A549 (cell line): ENCODE data around the gene DNAJC22. TPM values are rescaled to one million over a fixed set of nuclear protein-coding genes. Genes with fewer than 3 reads are reported as not detected.

Experiments
- ATAC-seq, 2 experiments: fragments of 200-7000 bp in 1 of 2; fragments of >200 bp in 1 of 2; cut with Nextera tagmentation in 1 of 2; cut with Tn5 transposase in 1 of 2; 3 replicates each; pipeline versions ENCODE4 v1.8.0 to v1.9.1; 2018 to 2020; ENCODE audit warnings: mild to moderate bottlenecking in 1 of 2, moderate library complexity in 1 of 2
- CTCF ChIA-PET: fragments of 300-600 bp; sonication (Branson Sonifier 250); formaldehyde crosslinking; extraction: SDS; loops from one replicate; lab custom pipeline; 2021; ENCODE audit warnings: antibody characterized with exemption, inconsistent platforms; lab: Yijun Ruan, JAX
- POLR2A ChIA-PET: fragments of 350-600 bp; formaldehyde crosslinking; extraction: SDS; loops from one replicate; lab custom pipeline; 2021; ENCODE audit warnings: antibody characterized with exemption, inconsistent platforms; lab: Yijun Ruan, JAX
- DNase-seq, 2 experiments: peaks; one replicate each; pipeline versions ENCODE4 v3.0.0 to v3.0.0-alpha.2; 2011 to 2016; ENCODE audit warnings: low read depth in 1 of 2, low spot score in 1 of 2
- FAIRE-seq: peaks from 2 replicates; lab custom pipeline; 2011; peaks lifted over from hg19 to GRCh38; lab: Jason Lieb, UNC
- H3K27ac ChIP-seq, 2 experiments: fragments of >200 bp; sonication (Bioruptor Twin); formaldehyde crosslinking; 3 replicates each; pipeline ENCODE4 v1.5.1; 2016 to 2017
- H3K4me1 ChIP-seq: fragments of >200 bp; sonication (Bioruptor Twin); formaldehyde crosslinking; 3 replicates; pipeline ENCODE4 v1.6.1; 2016
- H3K4me2 ChIP-seq: fragments of >200 bp; sonication (Bioruptor Twin); formaldehyde crosslinking; 3 replicates; pipeline ENCODE4 v1.6.1; 2016
- H3K4me3 ChIP-seq: fragments of >200 bp; sonication (Bioruptor Twin); formaldehyde crosslinking; 3 replicates; pipeline ENCODE4 v1.5.1; 2016
- H3K9me3 ChIP-seq: fragments of >200 bp; sonication (Bioruptor Twin); formaldehyde crosslinking; 3 replicates; pipeline ENCODE4 v1.6.1; 2016
- CBX2 ChIP-seq: fragments of 200-600 bp; sonication (generic); IDR thresholded peaks from 2 replicates; pipeline ENCODE4 v1.6.1; 2016; ENCODE audit warnings: low read depth, mild to moderate bottlenecking, borderline replicate concordance
- CBX8 ChIP-seq: fragments of 200-600 bp; sonication (generic); IDR thresholded peaks from 2 replicates; pipeline ENCODE4 v1.6.1; 2016
- CEBPB ChIP-seq, 2 experiments: fragments of >200 bp in 1 of 2; sonication (Bioruptor Twin) in 1 of 2; formaldehyde crosslinking in 1 of 2; IDR thresholded peaks; 2 replicates each; pipeline ENCODE4 v1.6.1; 2012 to 2016
- CHD2 ChIP-seq: fragments of 150-350 bp; IDR thresholded peaks from 2 replicates; pipeline ENCODE4 v1.6.1; 2014; ENCODE audit warnings: low read length; ENCODE audit not compliant: partially characterized antibody
- CHD4 ChIP-seq: fragments of 200-600 bp; sonication (generic); IDR thresholded peaks from 2 replicates; pipeline ENCODE4 v1.6.1; 2016; ENCODE audit warnings: antibody characterized with exemption, mild to moderate bottlenecking, borderline replicate concordance
- E2F6 ChIP-seq: IDR thresholded peaks from 2 replicates; pipeline ENCODE4 v1.6.1; 2012; ENCODE audit warnings: low read depth, borderline replicate concordance
- FOSB ChIP-seq: fragments of 250-450 bp; sonication (Bioruptor Pico); IDR thresholded peaks from 2 replicates; pipeline ENCODE4 v1.5.0; 2020; ENCODE audit warnings: mild to moderate bottlenecking, moderate library complexity
- FOSL2 ChIP-seq, 2 experiments: fragments of 450-650 bp in 1 of 2; fragments of >200 bp in 1 of 2; sonication (Bioruptor Twin) in 1 of 2; formaldehyde crosslinking; IDR thresholded peaks; 2 replicates each; pipeline versions ENCODE4 v1.5.0 to v1.6.1; 2016 to 2020; ENCODE audit warnings: mild to moderate bottlenecking in 1 of 2, moderate library complexity in 1 of 2
- FOXS1 ChIP-seq: fragments of 250-450 bp; sonication (Bioruptor Pico); IDR thresholded peaks from 2 replicates; pipeline ENCODE4 v1.5.0; 2020; ENCODE audit warnings: mild to moderate bottlenecking, moderate library complexity
- HDAC2 ChIP-seq: fragments of 200-600 bp; sonication (generic); IDR thresholded peaks from 2 replicates; pipeline ENCODE4 v1.6.1; 2016
- HMGXB4 ChIP-seq: fragments of 250-450 bp; sonication (Bioruptor Pico); IDR thresholded peaks from 2 replicates; pipeline ENCODE4 v1.5.0; 2021; ENCODE audit warnings: mild to moderate bottlenecking, moderate library complexity, borderline replicate concordance
- HOXA7 ChIP-seq: fragments of 250-450 bp; sonication (Bioruptor Pico); IDR thresholded peaks from 2 replicates; pipeline ENCODE4 v1.5.0; 2020; ENCODE audit warnings: mild to moderate bottlenecking, moderate library complexity
- HOXB5 ChIP-seq: fragments of 250-450 bp; sonication (Bioruptor Pico); IDR thresholded peaks from 2 replicates; pipeline ENCODE4 v1.5.0; 2020; ENCODE audit warnings: mild to moderate bottlenecking, moderate library complexity
- KDM5A ChIP-seq: fragments of 200-600 bp; sonication (generic); IDR thresholded peaks from 2 replicates; pipeline ENCODE4 v1.6.1; 2016; ENCODE audit warnings: antibody characterized with exemption, mild to moderate bottlenecking
- MAX ChIP-seq: IDR thresholded peaks from 2 replicates; pipeline ENCODE4 v1.6.1; 2012
- MAZ ChIP-seq: fragments of 150-350 bp; IDR thresholded peaks from 2 replicates; pipeline ENCODE4 v1.6.1; 2014; ENCODE audit warnings: antibody characterized with exemption, low read depth, low read length, borderline replicate concordance
- PHF8 ChIP-seq: fragments of 200-600 bp; sonication (generic); IDR thresholded peaks from 2 replicates; pipeline ENCODE4 v1.6.1; 2016; ENCODE audit warnings: low read depth, mild to moderate bottlenecking, antibody characterized with exemption, moderate library complexity, borderline replicate concordance
- POLR2A ChIP-seq: IDR thresholded peaks from 2 replicates; pipeline ENCODE4 v1.6.1; 2012; ENCODE audit warnings: mild to moderate bottlenecking, low read length
- POLR2AphosphoS2 ChIP-seq: conservative IDR thresholded peaks from 2 replicates; pipeline ENCODE4 v1.6.1; 2012; ENCODE audit warnings: low read length, improper control_type of control experiment, inconsistent platforms
- RAD21 ChIP-seq, 2 experiments: fragments of >200 bp in 1 of 2; sonication (Bioruptor Twin) in 1 of 2; formaldehyde crosslinking in 1 of 2; IDR thresholded peaks in 1 of 2; conservative IDR thresholded peaks in 1 of 2; 2 replicates in 1 of 2; 3 replicates in 1 of 2; pipeline ENCODE4 v1.6.1; 2012 to 2018; ENCODE audit warnings: inconsistent platforms in 1 of 2
- RARB ChIP-seq: fragments of 250-450 bp; sonication (Bioruptor Pico); IDR thresholded peaks from 2 replicates; pipeline ENCODE4 v1.8.0; 2021; ENCODE audit warnings: mild to moderate bottlenecking, moderate library complexity
- RCOR1 ChIP-seq: fragments of 150-350 bp; IDR thresholded peaks from 2 replicates; pipeline ENCODE4 v1.6.1; 2014; ENCODE audit warnings: antibody characterized with exemption, low read length, low read depth
- RFX5 ChIP-seq: fragments of 450-650 bp; IDR thresholded peaks from 2 replicates; pipeline ENCODE4 v1.7.1; 2014; ENCODE audit warnings: antibody characterized with exemption, mild to moderate bottlenecking, moderate library complexity
- SMC3 ChIP-seq: fragments of >200 bp; sonication (Bioruptor Twin); formaldehyde crosslinking; IDR thresholded peaks from 3 replicates; pipeline ENCODE4 v1.6.1; 2018; ENCODE audit warnings: inconsistent platforms
- SREBF2 ChIP-seq: fragments of 450-650 bp; IDR thresholded peaks from 2 replicates; pipeline ENCODE4 v1.6.1; 2014; ENCODE audit warnings: mild to moderate bottlenecking, moderate library complexity
- TP53 ChIP-seq: fragments of 250-450 bp; sonication (Bioruptor Pico); IDR thresholded peaks from 2 replicates; pipeline ENCODE4 v1.5.0; 2021; ENCODE audit warnings: mild to moderate bottlenecking, moderate library complexity
- ZC3H11A ChIP-seq: fragments of 450-650 bp; IDR thresholded peaks from 2 replicates; pipeline ENCODE4 v1.6.1; 2014; ENCODE audit warnings: antibody characterized with exemption, mild to moderate bottlenecking
- WGBS: methylation state at CpG from one replicate; pipeline ENCODE4 v1.1.6; 2017; ENCODE audit errors: missing lambda C conversion rate; 5-methylcytosine and 5-hydroxymethylcytosine counted together
- polyA plus RNA-seq, 4 experiments: library from polyadenylated mRNA; depleted of rRNA in 3 of 4; stranded (reverse); fragments of >200 nt; fragmentation: RNase III in 1 of 4; extraction: RNeasy Plus Mini Kit Qiagen cat#74134 plus additional on column Dnase treatment in 1 of 4; gene quantifications; 2 replicates in 3 of 4; 3 replicates in 1 of 4; pipeline ENCODE4 v1.2.3, GENCODE V29; 2011 to 2017
- TF ChIP-seq, protein P1 (sequence below): fragments of 150-350 bp; IDR thresholded peaks from 2 replicates; pipeline ENCODE4 v1.6.1; 2014; ENCODE audit warnings: low read depth, mild to moderate bottlenecking, low read length
- TF ChIP-seq, protein P2 (sequence below): fragments of >200 bp; sonication (Bioruptor Twin); formaldehyde crosslinking; IDR thresholded peaks from 3 replicates; pipeline ENCODE4 v1.5.1; 2016

The DNAJC22 gene
- polyA plus RNA-seq, 2 of the 4 experiments (the other 2 are of a cell fraction) = 22.6 to 35.5 TPM

DNA sequence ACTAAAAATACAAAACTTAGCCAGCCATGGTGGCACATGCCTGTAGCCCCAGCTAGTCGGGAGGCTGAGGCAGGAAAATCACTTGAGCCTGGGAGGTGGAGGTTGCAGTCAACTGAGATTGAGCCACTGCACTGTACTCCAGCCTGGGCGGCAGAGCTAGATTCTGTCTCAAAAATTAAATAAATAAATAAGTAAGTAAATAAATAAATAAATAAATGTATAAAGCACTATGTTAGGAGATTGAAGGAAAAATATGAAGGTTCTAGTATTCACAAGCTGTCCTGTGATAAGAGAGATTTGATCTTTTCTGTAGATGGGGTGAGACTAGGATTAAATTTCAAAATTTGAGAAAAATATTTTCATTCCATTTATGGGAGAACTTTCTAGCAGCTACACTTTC, 5.7 kb downstream of the DNAJC22 start:
- H3K4me3 ChIP-seq = no peak overlapping the region
- TF ChIP-seq ZC3H11A = peak; percentile 96
- TF ChIP-seq POLR2A = no peak
- no peak for TF ChIP-seq KDM5A
- TF ChIP-seq TP53 (CRISPR knock-in tag) = no peak
- TF ChIP-seq, all 56 proteins: peak for 1
- CTCF ChIA-PET = interaction anchor here (0.8 to 9.5 kb wide), 12 partner anchors 10 to 228 kb away, joined by 3 to 201 read pairs (median 8); partner anchors contain the start of genes C1QL4, KCNH3 and PRPH
- DNase-seq (no peak), FAIRE-seq (no peak), ATAC-seq (no peak)
- Histone ChIP-seq H3K4me2 (no peak overlapping the region), H3K4me1 (peaks cover 24% of the 10 kb centered on the region), H3K9me3 (no peaks in the 10 kb centered on the region), H3K27ac (no peak overlapping the region)
- 79% methylated on average over 2 of the region's 2 CpGs for WGBS
- POLR2A ChIA-PET = no interaction called here

GRCh38 chr12:49355913-49356312, 9.2 kb downstream of the DNAJC22 start:
- DNase-seq (no peak), FAIRE-seq (no peak), ATAC-seq (no peak)
- Histone ChIP-seq H3K9me3 (no peaks in the 10 kb centered on the region), H3K27ac (no peak overlapping the region), H3K4me1 (peaks cover 28% of the 10 kb centered on the region), H3K4me2 (no peak overlapping the region), H3K4me3 (no peak overlapping the region)
- ChIA-PET CTCF (interaction anchor here (1.0 to 14.5 kb wide), 14 partner anchors 7 to 224 kb away, joined by 3 to 484 read pairs (median 48); partner anchors contain the start of genes DNAJC22, KCNH3, PRPH and SPATS2), POLR2A (no interaction called here)
- TF ChIP-seq FOSB = no peak
- no peak for TF ChIP-seq RARB (CRISPR knock-in tag)
- no peak for TF ChIP-seq CBX8
- no peak for TF ChIP-seq RFX5
- no peak for TF ChIP-seq E2F6
- no peak for TF ChIP-seq PHF8
- no peak for TF ChIP-seq RCOR1
- no peak for TF ChIP-seq HDAC2
- no peak for TF ChIP-seq MAX
- no peak for TF ChIP-seq HOXB5 (CRISPR knock-in tag)
- TF ChIP-seq, protein P1, sequence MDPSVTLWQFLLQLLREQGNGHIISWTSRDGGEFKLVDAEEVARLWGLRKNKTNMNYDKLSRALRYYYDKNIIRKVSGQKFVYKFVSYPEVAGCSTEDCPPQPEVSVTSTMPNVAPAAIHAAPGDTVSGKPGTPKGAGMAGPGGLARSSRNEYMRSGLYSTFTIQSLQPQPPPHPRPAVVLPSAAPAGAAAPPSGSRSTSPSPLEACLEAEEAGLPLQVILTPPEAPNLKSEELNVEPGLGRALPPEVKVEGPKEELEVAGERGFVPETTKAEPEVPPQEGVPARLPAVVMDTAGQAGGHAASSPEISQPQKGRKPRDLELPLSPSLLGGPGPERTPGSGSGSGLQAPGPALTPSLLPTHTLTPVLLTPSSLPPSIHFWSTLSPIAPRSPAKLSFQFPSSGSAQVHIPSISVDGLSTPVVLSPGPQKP = no peak
- TF ChIP-seq FOXS1 = no peak
- no peak for TF ChIP-seq CHD4
- TF ChIP-seq MAZ = no peak
- no peak for TF ChIP-seq CBX2
- WGBS = 95% methylated on average over 10 of the region's 10 CpGs

DNA sequence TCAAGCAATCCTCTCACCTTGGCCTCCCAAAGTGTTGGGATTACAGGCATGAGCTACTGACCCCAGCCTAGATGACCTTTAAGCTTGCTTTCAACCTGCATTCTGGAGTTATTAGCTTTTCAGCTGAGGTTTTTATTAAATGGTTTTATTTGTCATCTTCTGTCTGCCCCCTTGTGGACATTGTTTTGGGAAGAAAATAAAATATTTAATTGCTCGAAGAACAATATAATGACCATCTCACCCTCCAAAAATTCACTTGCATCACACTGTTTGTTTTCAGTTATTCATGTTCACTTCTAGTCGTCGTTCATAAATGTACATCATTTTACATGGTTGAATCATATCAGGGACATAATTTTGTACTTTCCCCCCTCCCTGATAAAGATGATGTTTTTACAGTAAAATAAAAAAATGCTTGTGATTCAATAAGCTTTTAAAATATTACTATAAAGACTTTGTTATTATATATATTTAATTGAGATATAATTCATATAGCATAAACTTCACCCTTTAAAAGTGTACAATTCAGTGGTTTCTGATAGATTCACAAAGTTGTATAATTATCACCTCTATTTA, 10.5 kb downstream of the DNAJC22 start:
- CTCF ChIA-PET = interaction anchor here (0.6 to 14.5 kb wide), 38 partner anchors 9 to 265 kb away, joined by 3 to 484 read pairs (median 6); partner anchors contain the start of genes DNAJC22, KCNH3, PRPH and SPATS2
- 3% methylated on average over 3 of the region's 3 CpGs for WGBS
- no peaks in the 10 kb centered on the region for H3K9me3 ChIP-seq
- FAIRE-seq = no peak
- peak in 1 of 2 experiments; percentile 69 for DNase-seq
- H3K27ac ChIP-seq = peak overlapping the region in 1 of 2 experiments; percentile 52; a peak in 2 of 6 replicates
- POLR2A ChIA-PET = interaction anchor here (1.0 to 2.6 kb wide), 4 partner anchors 10 to 210 kb away, joined by 3 to 30 read pairs (median 4); partner anchors contain the start of gene SPATS2
- ATAC-seq = no peak
- H3K4me1 ChIP-seq = peaks cover 28% of the 10 kb centered on the region
- no peak overlapping the region for H3K4me3 ChIP-seq
- peak overlapping the region; percentile 63; the same call in 2 of the 3 replicates for H3K4me2 ChIP-seq
- TF ChIP-seq SMC3 (peak; percentile 62; the same call in 2 of the 3 replicates), SREBF2 (no peak), ZC3H11A (no peak), POLR2A (no peak), FOSL2 (IDR thresholded peaks at IDR 0.05) (no peak), FOSL2 (CRISPR knock-in tag; IDR thresholded peaks at IDR 0.05) (0 out of 2 replicates have a peak, but pooled peaks have one; percentile 8), POLR2AphosphoS2 (no peak), HMGXB4 (CRISPR knock-in tag) (no peak), RAD21 (conservative IDR thresholded peaks at IDR 0.05 in 1 of 2, IDR thresholded peaks at IDR 0.05 in 1 of 2) (peak; percentile 42 to 46), CBX2 (no peak), CEBPB (IDR thresholded peaks at IDR 0.05) (peak in 1 of 2 experiments; percentile 15; a peak in 1 of 4 replicates), CHD2 (no peak), HOXA7 (CRISPR knock-in tag) (no peak)
- TF ChIP-seq, protein P2, sequence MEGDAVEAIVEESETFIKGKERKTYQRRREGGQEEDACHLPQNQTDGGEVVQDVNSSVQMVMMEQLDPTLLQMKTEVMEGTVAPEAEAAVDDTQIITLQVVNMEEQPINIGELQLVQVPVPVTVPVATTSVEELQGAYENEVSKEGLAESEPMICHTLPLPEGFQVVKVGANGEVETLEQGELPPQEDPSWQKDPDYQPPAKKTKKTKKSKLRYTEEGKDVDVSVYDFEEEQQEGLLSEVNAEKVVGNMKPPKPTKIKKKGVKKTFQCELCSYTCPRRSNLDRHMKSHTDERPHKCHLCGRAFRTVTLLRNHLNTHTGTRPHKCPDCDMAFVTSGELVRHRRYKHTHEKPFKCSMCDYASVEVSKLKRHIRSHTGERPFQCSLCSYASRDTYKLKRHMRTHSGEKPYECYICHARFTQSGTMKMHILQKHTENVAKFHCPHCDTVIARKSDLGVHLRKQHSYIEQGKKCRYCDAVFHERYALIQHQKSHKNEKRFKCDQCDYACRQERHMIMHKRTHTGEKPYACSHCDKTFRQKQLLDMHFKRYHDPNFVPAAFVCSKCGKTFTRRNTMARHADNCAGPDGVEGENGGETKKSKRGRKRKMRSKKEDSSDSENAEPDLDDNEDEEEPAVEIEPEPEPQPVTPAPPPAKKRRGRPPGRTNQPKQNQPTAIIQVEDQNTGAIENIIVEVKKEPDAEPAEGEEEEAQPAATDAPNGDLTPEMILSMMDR = peak; percentile 78
